Osteocyte (in vitro differentiated cells): ENCODE results near the gene TMEM107. TPM values are rescaled to one million over a fixed set of nuclear protein-coding genes. Genes with fewer than 3 reads are reported as not detected.

Source experiments
- DNase-seq: peaks from one replicate; pipeline ENCODE4 v3.0.0; 2021; ENCODE audit warnings: mixed read lengths; ENCODE audit not compliant: unreplicated experiment; ENCODE audit errors: extremely low spot score
- H3K27ac Mint-ChIP-seq: one replicate; pipeline ENCODE4 v1.8.0; 2021; ENCODE audit warnings: mild to moderate bottlenecking, mixed read lengths; ENCODE audit not compliant: unreplicated experiment
- H3K27me3 Mint-ChIP-seq: one replicate; pipeline ENCODE4 v1.8.0; 2021; ENCODE audit warnings: mixed read lengths; ENCODE audit not compliant: unreplicated experiment
- H3K36me3 Mint-ChIP-seq: one replicate; pipeline ENCODE4 v1.8.0; 2021; ENCODE audit warnings: mixed read lengths; ENCODE audit not compliant: unreplicated experiment
- H3K4me1 Mint-ChIP-seq: one replicate; pipeline ENCODE4 v1.8.0; 2021; ENCODE audit warnings: mixed read lengths; ENCODE audit not compliant: unreplicated experiment
- H3K4me3 Mint-ChIP-seq: one replicate; pipeline ENCODE4 v1.8.0; 2021; ENCODE audit warnings: mild to moderate bottlenecking, moderate library complexity, mixed read lengths; ENCODE audit not compliant: unreplicated experiment
- H3K9me3 Mint-ChIP-seq: one replicate; pipeline ENCODE4 v1.8.0; 2021; ENCODE audit warnings: mixed read lengths; ENCODE audit not compliant: unreplicated experiment
- total RNA-seq: library from RNA; stranded (reverse); gene quantifications from 2 replicates; pipeline ENCODE4 v1.2.1, GENCODE V29; 2021
- TF ChIP-seq, protein P1 (sequence below): fragments of 200-600 bp; sonication (generic); IDR thresholded peaks from 2 replicates; pipeline ENCODE4 v1.5.0; 2021; ENCODE audit warnings: antibody characterized with exemption, mild to moderate bottlenecking, moderate library complexity

TMEM107 gene
- total RNA-seq, 1 donor from 2014 or later, result 8.4 TPM

DNA sequence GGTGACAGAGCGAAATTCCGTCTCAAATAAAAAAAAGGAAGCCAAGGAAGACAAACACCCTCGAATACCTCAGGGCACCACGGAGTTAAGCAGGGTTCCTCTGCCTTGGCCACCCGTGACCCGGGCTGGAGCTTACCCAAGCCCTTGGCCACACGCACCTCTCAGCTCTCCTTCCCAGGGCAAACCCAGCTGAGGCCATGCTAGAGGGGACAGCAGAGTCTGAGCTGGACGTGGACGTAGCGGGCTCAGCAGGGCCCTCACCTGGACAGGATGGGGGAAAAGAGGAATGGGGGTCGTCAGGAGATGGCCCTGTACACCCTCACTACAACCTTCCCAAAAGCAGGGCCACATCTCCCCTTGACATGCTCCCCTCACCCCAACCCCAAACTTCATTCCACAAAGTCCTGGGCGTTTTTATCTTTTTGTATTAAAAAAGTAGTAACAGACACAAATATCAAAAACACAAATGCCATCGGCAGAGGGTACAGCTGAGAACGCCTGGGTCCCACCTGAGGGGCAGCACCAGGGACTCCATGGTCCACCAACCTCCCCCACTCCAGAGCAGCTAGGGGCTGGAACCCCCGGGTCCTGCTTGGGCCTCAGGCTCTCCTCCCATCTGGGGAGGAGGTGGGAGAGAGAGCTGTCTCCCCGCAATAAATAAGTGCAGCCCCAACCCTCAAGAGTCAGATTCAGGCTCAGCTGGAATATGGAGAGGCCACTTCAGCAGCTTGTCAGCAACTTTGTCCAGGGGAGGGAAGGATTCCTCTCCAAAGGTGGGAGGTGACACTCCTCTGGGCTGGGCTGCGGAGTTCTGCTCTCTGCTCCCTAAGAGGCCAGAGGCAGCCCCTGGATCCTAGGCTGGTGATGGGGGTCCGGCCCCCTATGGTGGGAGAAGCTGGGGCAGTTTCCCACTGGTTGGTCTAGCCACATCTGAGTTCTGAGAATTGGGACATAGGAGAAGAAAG is 35.8 kb downstream of the TMEM107 start:
- Mint-ChIP-seq H3K4me1 (peaks cover 4% of the 10 kb centered on the region), H3K27ac (peak overlapping the region; percentile 34), H3K9me3 (no peaks in the 10 kb centered on the region), H3K27me3 (no peaks in the 10 kb centered on the region), H3K4me3 (no peak overlapping the region), H3K36me3 (peaks cover 28% of the 10 kb centered on the region)
- TF ChIP-seq, protein P1, sequence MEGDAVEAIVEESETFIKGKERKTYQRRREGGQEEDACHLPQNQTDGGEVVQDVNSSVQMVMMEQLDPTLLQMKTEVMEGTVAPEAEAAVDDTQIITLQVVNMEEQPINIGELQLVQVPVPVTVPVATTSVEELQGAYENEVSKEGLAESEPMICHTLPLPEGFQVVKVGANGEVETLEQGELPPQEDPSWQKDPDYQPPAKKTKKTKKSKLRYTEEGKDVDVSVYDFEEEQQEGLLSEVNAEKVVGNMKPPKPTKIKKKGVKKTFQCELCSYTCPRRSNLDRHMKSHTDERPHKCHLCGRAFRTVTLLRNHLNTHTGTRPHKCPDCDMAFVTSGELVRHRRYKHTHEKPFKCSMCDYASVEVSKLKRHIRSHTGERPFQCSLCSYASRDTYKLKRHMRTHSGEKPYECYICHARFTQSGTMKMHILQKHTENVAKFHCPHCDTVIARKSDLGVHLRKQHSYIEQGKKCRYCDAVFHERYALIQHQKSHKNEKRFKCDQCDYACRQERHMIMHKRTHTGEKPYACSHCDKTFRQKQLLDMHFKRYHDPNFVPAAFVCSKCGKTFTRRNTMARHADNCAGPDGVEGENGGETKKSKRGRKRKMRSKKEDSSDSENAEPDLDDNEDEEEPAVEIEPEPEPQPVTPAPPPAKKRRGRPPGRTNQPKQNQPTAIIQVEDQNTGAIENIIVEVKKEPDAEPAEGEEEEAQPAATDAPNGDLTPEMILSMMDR, result no peak
- DNase-seq, result no peak

DNA sequence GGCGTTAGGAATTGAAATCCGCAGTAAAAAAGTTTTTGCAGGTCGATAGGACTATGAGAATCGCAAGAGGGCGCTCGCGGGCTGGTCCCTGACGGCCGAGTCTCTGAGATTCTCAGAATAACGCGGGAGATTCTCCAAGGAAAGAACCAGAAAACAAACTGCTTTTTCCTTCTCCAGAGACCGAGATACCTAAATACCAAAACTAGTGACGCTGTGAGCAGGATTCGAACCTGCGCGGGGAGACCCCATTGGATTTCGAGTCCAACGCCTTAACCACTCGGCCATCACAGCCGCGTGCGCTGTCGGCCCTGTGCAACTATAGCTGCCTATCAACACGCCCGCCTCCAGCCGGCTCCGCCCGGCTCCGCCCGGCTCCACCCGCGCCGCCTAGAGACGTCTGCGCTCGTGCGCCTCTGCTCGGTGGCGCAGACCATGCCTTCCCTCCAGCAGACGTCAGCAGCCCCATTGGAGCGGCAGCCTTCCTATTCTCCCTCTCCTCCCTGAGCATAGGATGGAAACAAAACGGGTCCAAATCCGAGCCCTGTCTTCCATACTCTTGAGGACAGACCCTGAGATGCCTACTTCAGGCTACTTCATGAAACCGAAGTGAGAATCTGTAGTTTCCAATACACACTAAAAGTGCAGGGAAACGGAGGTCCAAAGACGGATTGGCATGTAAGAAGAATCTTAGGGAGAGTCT is 37.4 kb downstream of the TMEM107 start:
- DNase-seq, result peak; percentile 99
- TF ChIP-seq, protein P1, result peak; percentile 94
- H3K4me1 Mint-ChIP-seq, result peaks cover 4% of the 10 kb centered on the region
- peaks cover 19% of the 10 kb centered on the region for H3K36me3 Mint-ChIP-seq
- no peak overlapping the region for H3K4me3 Mint-ChIP-seq
- no peak overlapping the region for H3K27ac Mint-ChIP-seq
- no peaks in the 10 kb centered on the region for H3K9me3 Mint-ChIP-seq
- H3K27me3 Mint-ChIP-seq, result no peaks in the 10 kb centered on the region

DNA sequence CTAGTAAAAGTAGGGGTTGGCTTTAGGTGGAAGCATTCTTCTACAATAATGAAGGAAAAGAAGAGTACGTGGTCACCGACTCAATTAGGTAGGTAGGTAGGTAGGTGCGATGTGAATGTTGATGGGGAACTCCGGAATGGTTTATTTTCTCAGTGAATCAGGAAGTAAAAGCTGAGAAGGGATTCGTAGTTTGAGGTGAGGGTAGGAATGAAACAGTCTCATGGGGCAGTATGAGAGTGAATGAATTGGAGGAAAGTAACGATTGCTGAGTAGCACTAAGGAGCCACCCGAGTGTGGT is 37.9 kb downstream of the TMEM107 start:
- DNase-seq, result no peak
- H3K4me1 Mint-ChIP-seq, result peaks cover 4% of the 10 kb centered on the region
- no peak overlapping the region for H3K27ac Mint-ChIP-seq
- no peaks in the 10 kb centered on the region for H3K27me3 Mint-ChIP-seq
- no peak overlapping the region for H3K4me3 Mint-ChIP-seq
- H3K9me3 Mint-ChIP-seq, result no peaks in the 10 kb centered on the region
- peaks cover 17% of the 10 kb centered on the region for H3K36me3 Mint-ChIP-seq
- TF ChIP-seq, protein P1, result no peak

DNA sequence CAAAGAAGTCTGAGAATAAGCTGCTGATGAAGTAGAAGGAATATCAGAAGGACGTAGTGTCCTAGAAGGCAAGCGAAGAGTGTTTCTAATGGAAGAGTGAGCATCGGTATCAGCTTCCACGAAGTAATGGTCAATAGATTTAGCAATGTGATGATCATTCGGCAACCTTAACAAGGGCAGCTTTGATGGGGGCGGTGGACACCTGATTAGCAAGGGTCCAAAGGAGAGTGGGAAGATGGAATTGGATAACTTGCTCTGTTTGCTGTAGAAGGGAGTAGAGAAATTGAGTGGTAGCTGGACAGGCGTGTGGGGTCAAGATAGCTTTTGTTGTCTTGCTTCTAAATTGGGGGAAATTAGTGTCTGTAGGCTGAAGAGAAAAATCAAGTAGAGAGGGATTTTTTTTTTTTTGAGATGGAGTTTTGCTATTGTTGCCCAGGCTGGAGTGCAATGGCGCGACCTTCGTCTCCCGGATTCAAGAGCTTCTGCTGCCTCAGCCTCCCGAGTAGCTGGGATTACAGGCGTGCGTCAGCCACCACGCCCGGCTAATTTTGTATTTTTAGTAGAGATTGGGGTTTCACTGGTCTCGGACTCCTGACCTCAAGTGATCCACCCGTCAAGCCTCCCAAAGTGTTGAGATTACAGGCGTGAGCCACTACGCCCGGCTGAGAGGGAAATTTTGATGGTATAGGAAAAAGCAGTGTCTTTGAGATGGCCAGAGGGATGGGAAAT is 38.4 kb downstream of the TMEM107 start:
- H3K4me1 Mint-ChIP-seq, result peaks cover 4% of the 10 kb centered on the region
- TF ChIP-seq, protein P1, result no peak
- no peak for DNase-seq
- no peak overlapping the region for H3K4me3 Mint-ChIP-seq
- no peak overlapping the region for H3K27ac Mint-ChIP-seq
- no peaks in the 10 kb centered on the region for H3K9me3 Mint-ChIP-seq
- no peaks in the 10 kb centered on the region for H3K27me3 Mint-ChIP-seq
- H3K36me3 Mint-ChIP-seq, result peaks cover 17% of the 10 kb centered on the region
